ENCODE measurements around the gene DYNLT1. TPM values are rescaled to one million over a fixed set of nuclear protein-coding genes. Genes with fewer than 3 reads are reported as not detected.

Gene DYNLT1
- total and polyA plus RNA-seq, 2 of the 13 experiments (the other 11 are each of a cell fraction or from before 2014, with no cell fraction given) = 108 to 171 TPM

- no peak for TF ChIP-seq NPAS2 (CRISPR knock-in tag; IDR thresholded peaks at IDR 0.05; ENCODE audit: borderline replicate concordance)
- TF ChIP-seq ZNF720 (CRISPR knock-in tag; IDR thresholded peaks at IDR 0.05) = no peak
- no peak for TF ChIP-seq HOXA7 (CRISPR knock-in tag; IDR thresholded peaks at IDR 0.05)
- peak; percentile 91; the same call in 1 of the 2 replicates for TF ChIP-seq ZNF782 (CRISPR knock-in tag; IDR thresholded peaks at IDR 0.05; ENCODE audit: borderline replicate concordance)
- no peak for TF ChIP-seq CENPBD1 (CRISPR knock-in tag; IDR thresholded peaks at IDR 0.05; ENCODE audit: borderline replicate concordance, low read depth)
- TF ChIP-seq HDAC1 (CRISPR knock-in tag; IDR thresholded peaks at IDR 0.05) = peak; percentile 96
- no peak for TF ChIP-seq NFIB (CRISPR knock-in tag; IDR thresholded peaks at IDR 0.05; ENCODE audit: borderline replicate concordance)
- TF ChIP-seq ZNF317 (CRISPR knock-in tag; IDR thresholded peaks at IDR 0.05) = no peak; the same call in 1 of the 2 replicates
- peak; percentile 92 for TF ChIP-seq MTF2 (CRISPR knock-in tag; IDR thresholded peaks at IDR 0.05; ENCODE audit: borderline replicate concordance)
- TF ChIP-seq ELF3 (CRISPR knock-in tag; IDR thresholded peaks at IDR 0.05) = peak; percentile 1
- TF ChIP-seq ZNF513 (CRISPR knock-in tag; conservative IDR thresholded peaks at IDR 0.05) = 0 out of 2 replicates have a peak, but pooled peaks have one; percentile 51
- TF ChIP-seq ZNF609 (CRISPR knock-in tag; IDR thresholded peaks at IDR 0.05; ENCODE audit: borderline replicate concordance) = peak; percentile 75; the same call in 1 of the 2 replicates
- TF ChIP-seq HBP1 (CRISPR knock-in tag; IDR thresholded peaks at IDR 0.05; ENCODE audit: low read depth) = 0 out of 2 replicates have a peak, but pooled peaks have one; percentile 62
- peak; percentile 87; the same call in 1 of the 2 replicates for TF ChIP-seq CCDC6 (CRISPR knock-in tag; IDR thresholded peaks at IDR 0.05)
- peak; percentile 39 for TF ChIP-seq BCL6 (CRISPR knock-in tag; IDR thresholded peaks at IDR 0.05)
- TF ChIP-seq MNT (IDR thresholded peaks at IDR 0.05) = peak; percentile 56
- peak; percentile 97 for TF ChIP-seq HOXA5 (CRISPR knock-in tag; IDR thresholded peaks at IDR 0.05)
Measured at GRCh38 chr6:158644231-158645063, at the start of gene DYNLT1 (continued).
